ENCODE data around the gene MKS1.

GRCh38 chr17:58231641-58232040 is 12.6 kb upstream of the MKS1 start:
- no peak for TF ChIP-seq EP300 (IDR thresholded peaks at IDR 0.05)
- TF ChIP-seq CTCF (IDR thresholded peaks at IDR 0.05): no peak
- no peak for TF ChIP-seq POLR2A (IDR thresholded peaks at IDR 0.05)
- no peak for TF ChIP-seq POLR2AphosphoS5 (IDR thresholded peaks at IDR 0.05)

Measured in upper lobe of left lung (tissue), 4 donors.